GM08714 (cell line): Measurements from ENCODE around the gene GAS7.

Experiments
- H3K4me3 ChIP-seq: fragments of 200-500 bp; sonication (Bioruptor generic); 2 replicates; pipeline ENCODE4 v1.5.1; 2014; ENCODE audit warnings: mild to moderate bottlenecking, low read length, inconsistent platforms
- ZNF274 ChIP-seq: IDR thresholded peaks from 2 replicates; pipeline ENCODE4 v1.6.1; 2012; ENCODE audit warnings: mild to moderate bottlenecking, low read depth, low read length

GAS7 gene

DNA sequence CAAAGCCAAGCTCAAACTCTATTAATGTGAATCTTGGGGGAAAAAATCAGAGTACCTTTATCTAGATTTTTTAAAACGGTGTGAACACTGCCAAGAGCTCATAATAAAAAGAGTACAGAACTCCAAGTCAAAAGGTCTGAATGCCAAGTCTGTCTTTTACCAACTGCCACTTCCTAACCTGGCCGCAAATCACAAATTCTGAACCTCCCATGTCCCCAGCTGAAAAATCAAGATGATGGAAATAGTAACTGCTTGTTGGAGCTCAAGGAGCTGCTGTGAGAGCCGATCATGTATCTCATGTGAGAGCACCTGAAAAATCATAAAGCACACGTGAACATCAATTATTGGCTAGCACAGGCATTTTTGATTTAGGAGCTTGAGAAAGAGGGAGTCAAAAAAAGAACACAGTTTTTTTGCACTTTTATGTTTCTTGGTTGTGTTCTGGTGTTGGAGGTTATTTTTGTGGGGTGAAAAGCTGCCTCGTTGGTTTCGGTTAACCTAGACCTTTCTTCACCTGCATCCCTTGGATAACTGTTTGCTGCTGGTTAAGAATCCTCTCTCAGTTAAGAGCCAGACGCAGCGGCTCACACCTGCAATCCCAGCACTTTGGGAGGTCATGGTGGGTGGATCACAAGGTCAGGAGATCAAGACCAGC lies 50.5 kb downstream of the GAS7 start:
- TF ChIP-seq ZNF274 = no peak
- no peak overlapping the region for H3K4me3 ChIP-seq

DNA sequence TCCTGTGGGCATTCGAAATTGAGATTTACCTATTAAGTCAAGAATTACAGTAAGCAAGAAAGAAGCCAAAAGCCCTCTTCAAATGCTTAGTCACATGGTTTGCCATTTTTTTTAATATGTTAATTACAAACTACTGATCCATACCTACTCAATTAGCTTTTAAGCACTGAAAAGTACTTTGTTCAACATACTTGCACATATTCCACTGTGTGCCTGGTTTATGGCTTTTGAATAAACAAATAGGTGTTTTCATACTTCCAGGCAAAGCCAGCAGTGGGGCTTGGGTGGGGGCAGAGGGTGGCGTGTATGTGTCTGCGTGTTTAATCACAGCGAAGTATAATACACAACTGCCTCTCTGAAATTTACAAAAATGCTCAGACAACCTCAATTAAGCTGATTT lies 51.4 kb downstream of the GAS7 start:
- H3K4me3 ChIP-seq = no peak overlapping the region
- no peak for TF ChIP-seq ZNF274

DNA sequence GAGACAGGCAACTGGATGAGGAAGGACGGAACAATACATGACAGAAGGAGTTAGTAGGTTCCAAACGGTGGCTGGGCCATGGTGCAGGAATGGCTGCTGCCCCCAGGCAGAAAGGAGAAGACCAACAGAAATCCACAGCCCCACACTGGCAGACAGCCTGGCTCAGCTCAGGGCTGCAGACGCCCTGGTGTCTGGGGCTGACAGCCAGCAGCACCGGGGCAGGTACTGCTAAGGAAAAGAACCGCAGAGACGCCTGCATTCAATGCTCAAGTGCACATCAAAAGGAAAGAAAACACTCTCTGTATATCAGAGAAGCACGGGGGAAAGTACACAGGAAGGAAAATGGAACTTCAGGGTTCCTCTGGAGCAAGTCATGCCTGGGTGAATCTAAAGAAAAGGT lies 53.4 kb downstream of the GAS7 start:
- TF ChIP-seq ZNF274 = no peak
- no peak overlapping the region for H3K4me3 ChIP-seq

DNA sequence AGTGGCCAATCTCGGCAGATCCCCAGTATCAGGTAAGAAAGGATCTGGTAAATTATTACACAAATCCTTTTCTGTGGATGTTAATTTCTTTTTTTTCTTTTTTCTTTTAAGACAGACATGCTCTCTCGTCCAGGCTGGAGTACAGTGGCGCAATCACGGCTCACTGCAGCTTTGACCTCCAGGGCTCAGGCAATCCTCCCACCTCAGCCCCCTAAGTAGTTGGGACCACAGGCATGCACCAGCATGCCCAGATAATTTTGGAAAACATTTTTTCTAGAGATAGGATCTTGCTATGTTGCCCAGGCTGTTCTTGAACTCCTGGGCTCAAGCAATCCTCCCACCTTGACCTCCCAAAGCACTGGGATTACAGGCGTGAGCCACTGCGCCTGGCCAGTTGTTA lies 54.0 kb downstream of the GAS7 start:
- H3K4me3 ChIP-seq = no peak overlapping the region
- no peak for TF ChIP-seq ZNF274

DNA sequence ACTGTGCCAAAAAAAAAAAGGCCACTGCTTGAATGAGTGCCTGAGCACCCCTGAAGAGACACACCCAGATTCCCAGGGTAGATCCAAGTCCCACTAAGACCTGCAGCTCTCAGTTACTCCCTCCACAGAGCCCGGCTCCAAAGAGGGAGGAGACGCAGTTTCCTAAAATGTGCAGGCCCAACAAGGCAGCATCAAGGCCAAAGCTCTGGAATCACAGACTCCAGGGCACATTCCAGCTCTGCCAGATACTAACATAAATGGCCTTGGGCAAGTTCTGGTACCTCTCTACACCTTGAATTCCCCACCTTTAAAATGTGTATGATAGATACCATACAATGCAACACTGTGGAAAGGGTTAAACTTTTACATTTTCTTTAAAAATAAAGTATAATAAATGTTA lies 57.0 kb downstream of the GAS7 start:
- H3K4me3 ChIP-seq = no peak overlapping the region
- no peak for TF ChIP-seq ZNF274

DNA sequence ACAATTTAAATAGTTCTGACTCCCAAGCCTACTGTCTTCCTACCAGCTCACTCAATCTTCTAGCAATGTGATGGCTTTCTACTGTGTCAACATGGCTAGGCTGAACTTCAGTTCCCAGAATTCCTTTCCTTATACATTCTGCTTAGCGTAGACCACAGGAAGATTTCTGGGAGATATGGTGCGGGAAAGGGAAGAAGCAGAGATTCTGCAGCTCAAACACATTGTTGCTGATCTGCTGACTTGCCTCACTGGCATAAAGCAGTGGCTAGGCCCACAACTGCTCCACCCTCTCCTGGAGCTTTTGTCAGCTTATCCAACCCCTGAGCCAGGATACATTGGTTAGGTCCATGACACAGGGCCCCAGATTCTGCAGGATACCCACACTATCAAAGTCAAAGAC lies 58.8 kb downstream of the GAS7 start:
- H3K4me3 ChIP-seq = no peak overlapping the region
- TF ChIP-seq ZNF274 = no peak

DNA sequence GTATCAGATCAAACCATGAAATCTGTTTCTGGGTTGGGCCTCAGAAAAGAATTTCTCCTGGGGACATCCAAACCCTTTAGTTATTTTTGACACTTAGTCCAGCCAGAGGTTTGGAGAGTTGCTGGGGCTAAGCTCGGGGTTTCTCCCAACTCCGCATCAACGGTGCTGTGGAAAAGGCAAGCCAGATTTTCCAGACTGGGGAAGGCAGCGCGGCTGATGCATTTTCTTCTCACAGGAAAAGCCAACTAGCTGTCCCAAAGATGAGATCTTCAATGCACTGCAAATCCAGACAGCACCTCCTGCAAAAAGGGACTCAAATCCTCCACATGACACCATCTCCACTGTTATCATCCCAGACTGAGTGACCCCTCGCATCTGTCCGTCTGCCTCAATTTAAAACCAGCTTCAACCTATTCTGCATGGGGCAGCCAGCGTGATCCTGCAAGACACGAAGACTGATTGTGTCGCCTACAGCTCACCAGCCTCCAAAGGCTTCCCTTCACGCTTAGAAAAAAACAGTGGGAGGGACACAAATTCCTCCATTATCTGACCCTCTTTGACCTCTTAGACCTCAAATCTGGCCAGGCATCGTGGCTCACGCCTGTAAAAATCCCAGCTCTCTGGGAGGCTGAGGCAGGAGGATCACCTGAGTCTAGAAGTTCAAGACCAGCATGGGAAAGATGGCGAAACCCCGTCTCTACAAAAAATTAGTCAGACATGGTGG lies 62.0 kb downstream of the GAS7 start:
- TF ChIP-seq ZNF274 = no peak
- H3K4me3 ChIP-seq = no peak overlapping the region

DNA sequence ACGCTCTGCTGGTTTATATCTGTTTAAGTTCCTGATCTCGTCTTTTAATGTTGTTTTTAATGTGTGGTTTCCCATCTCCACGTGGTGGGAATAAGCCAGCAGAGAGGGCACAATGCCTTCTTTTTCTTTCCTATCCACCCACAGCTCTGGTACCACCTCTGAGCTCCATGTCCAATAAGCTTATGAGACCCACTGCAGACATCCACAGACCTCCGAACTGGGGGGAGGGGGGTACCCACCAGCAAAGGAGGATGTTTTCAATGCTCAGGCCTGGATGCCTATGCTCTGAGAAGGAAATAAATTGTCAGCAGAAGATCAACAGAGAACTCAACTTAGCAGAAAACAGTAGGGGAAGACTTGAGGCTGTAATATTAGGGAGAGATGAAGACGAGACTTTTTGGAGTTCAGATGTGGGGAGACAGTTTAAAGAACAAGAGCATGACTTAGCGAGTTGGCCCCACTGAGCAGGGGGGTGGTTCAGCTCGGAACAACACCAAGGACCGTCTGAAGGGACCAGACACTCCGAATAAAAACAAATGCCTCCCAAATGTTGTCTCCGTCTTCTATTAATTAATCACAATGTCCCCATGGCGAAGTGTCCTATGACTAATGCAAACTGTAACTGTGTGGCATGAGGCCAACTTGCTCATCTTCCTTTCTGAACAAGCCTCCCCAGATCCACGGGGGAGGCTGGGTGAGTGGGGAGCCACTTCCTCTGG lies 62.7 kb downstream of the GAS7 start:
- no peak for TF ChIP-seq ZNF274
- H3K4me3 ChIP-seq = no peak overlapping the region

DNA sequence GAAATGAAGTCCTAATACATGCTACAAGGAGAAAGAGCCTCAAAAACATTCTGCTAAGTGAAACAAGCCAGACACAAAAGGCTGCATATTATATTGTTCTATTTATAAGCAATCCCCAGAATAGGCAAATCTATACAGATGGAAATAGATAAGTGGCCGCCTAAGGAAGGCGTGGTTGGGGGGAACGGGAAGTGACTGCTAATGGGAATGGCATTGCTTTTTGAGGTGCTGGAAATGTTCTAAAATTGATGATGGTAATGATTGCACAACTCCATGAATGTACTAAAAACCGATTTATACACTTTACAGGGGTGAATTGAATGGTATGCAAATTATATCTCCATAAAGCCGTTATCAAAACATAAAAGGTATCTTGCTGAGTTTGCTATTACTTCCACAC lies 67.7 kb downstream of the GAS7 start:
- H3K4me3 ChIP-seq = no peak overlapping the region
- no peak for TF ChIP-seq ZNF274

DNA sequence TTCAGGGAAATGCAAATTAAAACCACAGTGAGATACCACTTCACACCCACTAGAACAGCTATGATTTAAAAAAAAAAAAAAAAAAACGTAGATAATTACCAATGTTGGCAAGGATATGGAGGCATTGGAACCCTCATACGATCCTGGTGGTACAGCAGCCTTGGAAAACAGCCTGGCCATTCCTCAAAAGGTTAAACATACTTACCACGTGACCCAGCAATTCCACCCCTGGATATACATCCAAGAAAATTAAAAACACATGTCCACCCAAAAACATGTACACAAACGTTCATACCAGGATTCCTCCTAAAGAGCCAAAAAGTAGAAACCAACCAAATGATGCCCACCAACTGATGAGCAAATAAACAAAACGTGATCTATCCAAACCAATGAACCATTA lies 68.1 kb downstream of the GAS7 start:
- no peak for TF ChIP-seq ZNF274
- no peak overlapping the region for H3K4me3 ChIP-seq

DNA sequence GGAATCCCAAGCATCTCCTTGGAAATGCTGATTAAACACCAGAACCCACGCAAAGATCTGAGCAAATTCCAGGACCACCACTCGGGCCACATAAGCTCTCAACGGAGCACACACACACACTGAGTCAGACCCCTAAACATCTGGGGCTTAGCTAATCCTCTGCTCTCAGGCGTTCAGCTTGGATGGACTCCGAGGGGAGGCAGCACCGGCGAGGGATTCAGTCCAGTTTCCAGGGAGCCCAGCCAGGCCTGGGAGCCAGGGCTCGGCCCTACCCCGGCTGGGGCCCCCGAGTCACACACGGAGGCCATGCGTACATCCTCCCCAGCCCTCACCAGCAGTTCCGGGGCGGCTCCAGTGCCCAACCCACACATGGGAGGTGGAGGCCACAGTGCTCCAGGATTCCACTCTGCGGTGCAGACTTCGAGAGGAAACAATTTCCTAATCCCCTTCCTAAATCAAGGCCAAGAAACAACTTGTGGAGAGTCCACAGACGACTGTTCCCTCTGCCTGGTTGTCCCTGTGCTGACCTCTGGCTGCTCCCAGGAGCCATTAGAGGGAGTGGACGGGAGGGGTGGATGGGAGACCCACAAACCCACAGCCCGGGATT lies 70.5 kb downstream of the GAS7 start:
- no peak for TF ChIP-seq ZNF274
- H3K4me3 ChIP-seq = no peak overlapping the region

DNA sequence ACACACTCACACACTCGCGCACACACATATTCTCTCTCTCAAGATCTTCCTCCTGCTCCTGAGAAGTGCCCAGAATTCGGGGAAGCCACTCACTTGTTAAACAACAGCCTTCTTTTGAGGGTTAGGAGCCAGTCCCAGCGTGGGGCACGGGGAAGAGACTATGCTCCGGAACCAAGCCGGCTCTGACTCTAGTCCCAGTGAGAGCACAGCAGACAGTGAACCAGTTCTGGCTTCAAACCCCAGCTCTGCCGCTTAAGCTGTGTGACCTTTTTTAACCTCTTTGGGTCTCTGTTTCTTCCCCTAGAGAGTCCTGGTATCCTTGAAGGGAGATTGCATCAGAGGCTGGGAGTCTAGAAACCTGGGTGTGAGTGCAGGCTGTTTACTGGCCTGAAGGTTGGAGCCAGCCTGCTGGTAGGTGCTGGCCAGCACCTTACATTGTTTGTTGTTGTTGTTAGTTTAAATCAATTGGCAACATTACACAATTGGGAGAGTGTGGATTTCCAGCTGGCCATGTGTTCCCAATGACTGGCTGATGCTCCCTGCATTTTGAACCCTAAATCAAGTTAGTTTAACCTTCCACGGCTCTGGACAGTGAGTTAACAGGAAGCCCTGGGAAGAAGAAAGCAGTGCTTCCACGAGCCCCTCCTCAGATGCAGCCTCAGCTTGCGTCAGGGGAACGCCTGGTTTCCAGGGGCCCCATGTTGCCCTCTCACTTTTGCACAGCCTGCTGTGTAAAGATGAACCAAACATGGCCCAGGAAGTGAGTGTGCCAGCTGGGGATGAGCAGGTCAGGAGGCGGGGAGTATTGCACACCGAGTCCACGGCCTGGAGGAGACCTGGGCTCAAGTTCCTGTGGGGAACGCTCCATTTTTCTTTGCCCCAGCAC lies 71.5 kb downstream of the GAS7 start:
- no peak overlapping the region for H3K4me3 ChIP-seq
- no peak for TF ChIP-seq ZNF274

DNA sequence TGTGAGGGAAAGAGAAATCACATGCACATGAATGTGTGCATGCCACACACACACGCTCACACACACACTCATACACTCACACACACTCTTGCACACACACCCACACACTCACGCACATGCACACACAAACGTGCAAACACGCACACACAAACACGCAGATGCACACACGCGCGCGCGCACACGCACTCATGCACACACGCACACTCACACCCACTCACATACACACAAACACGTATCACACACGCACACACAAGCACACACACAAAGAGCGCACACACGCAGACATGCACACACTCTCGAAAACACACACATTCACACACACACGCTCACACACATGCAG lies 72.2 kb downstream of the GAS7 start:
- H3K4me3 ChIP-seq = no peak overlapping the region
- no peak for TF ChIP-seq ZNF274

DNA sequence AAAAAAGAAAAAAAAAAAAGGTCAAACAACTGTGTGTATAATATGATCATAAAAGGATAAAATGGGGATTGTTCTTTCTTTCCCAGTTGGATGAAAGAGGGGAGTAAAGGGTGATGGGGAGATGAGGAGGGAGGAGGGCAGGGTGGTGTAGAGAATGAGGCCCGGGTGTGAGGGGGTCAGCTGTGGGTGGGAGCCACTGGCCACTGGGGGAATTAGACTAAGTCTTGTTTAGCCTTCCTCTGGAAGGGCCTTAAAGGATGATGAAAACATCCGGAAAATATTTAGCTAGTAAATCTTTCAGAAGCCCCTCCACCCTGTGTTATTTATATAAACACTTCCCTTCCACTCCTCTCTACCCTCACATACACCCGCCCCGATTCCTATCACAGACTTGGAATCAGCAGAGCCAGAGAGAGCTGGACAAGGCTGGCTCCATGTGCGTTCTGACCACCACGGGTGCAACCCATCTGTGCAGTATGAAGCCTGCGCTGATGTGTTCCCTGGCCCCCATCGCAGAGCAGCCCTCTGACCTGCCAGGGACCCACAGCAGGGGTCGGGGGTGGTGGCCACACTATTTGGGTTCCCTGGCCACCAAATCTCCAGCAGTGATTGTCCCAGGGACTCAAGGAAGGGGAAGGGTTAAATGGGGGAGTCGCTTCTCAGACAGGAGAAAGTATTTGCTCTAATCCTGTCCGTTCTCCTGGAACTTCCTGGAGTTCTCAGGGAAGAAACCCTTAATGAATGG lies 72.7 kb downstream of the GAS7 start:
- TF ChIP-seq ZNF274 = no peak
- H3K4me3 ChIP-seq = no peak overlapping the region
